Neural crest cell (in vitro differentiated cells): ENCODE measurements around the gene RAB11FIP3. TPM values are rescaled to one million over a fixed set of nuclear protein-coding genes. Genes with fewer than 3 reads are reported as not detected.
"Not testable (repeated sequence)": the region's sequence is repeated elsewhere in the genome, so short reads cannot be mapped to it uniquely, and the experiment has no call there.

Experiments used
- DNase-seq: peaks from one replicate; pipeline ENCODE4 v3.0.0; 2021; ENCODE audit warnings: low read depth, mixed read lengths, low spot score
- H3K27ac Mint-ChIP-seq: one replicate; pipeline ENCODE4 v1.8.0; 2021; ENCODE audit warnings: mild to moderate bottlenecking, mixed read lengths; ENCODE audit not compliant: unreplicated experiment
- H3K27me3 Mint-ChIP-seq: 2 replicates; pipeline ENCODE4 v1.8.0; 2021; ENCODE audit warnings: low read depth, mild to moderate bottlenecking, mixed read lengths
- H3K36me3 Mint-ChIP-seq: 2 replicates; pipeline ENCODE4 v1.8.0; 2021; ENCODE audit warnings: low read depth, mild to moderate bottlenecking, mixed read lengths
- H3K4me1 Mint-ChIP-seq: 2 replicates; pipeline ENCODE4 v1.8.0; 2021; ENCODE audit warnings: mixed read lengths
- H3K4me3 Mint-ChIP-seq: one replicate; pipeline ENCODE4 v1.8.0; 2021; ENCODE audit warnings: mild to moderate bottlenecking, mixed read lengths
- H3K9me3 Mint-ChIP-seq: 2 replicates; pipeline ENCODE4 v1.8.0; 2021; ENCODE audit warnings: mixed read lengths
- total RNA-seq: library from RNA; stranded (reverse); gene quantifications from 2 replicates; pipeline ENCODE4 v1.2.1, GENCODE V29; 2021
- TF ChIP-seq, protein P1 (sequence below): fragments of 200-600 bp; sonication (generic); conservative IDR thresholded peaks from 2 replicates; pipeline ENCODE4 v1.5.0; 2021; ENCODE audit warnings: antibody characterized with exemption, mild to moderate bottlenecking

Gene RAB11FIP3
- total RNA-seq, 1 donor from 2014 or later: 72.2 TPM

DNA sequence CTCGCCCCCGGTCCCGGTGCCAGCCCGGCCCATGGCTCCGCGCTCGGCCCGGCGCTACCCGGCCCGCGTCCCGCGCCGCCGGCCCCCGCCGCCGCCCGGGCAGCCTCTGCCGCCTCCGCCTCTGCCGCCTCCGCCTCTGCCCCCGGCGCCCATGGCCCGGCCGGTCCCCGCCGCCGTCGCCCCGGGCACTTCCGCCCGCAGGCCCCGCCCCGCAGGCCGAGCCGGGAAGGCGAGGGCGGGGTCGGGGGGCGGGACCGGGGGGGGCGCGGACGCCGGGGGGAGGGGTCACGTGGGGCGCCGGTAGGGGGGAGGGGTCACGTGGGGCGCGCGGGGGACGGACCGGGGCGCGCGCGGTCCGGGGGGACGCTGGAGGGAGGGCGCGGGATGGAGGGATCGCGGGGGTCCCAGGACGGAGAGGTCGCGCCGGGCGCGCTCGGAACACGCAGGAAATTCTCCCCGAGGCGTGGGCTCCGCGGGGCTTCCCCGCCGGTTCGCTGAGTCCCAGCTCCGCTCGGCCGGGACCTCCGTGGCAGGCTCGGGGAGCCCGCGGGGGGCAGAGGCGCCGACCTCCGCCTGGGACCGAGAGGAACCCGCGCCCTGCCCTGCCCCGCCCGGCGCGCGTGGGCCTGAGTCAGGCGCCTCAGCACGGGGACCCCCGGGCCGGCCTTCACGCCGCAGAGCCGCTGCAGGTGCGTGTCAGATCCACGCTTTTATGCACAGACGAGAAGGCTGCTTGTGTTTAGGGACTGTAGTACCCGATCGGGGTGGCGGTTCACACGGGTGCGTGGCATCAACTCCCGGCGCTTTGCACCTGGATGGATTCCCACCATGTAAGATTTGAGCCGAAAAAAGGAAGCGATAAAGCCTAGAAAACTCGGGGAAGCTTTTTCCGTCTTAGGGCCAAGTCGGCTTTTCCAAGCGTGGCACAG lies 43.4 kb upstream of the RAB11FIP3 start, which contains the start of gene PGAP6:
PGAP6 (minus strand) TSS at position 190 of the 929 bp plus-strand sequence; CDS start at position 33, 157 bp downstream.
- Mint-ChIP-seq H3K4me3 (peak within 1 kb of the TSS; percentile 82), H3K27ac (no peak within 1 kb of the TSS), H3K36me3 (no peaks in the 10 kb centered on the region), H3K27me3 (peaks cover 14% of the 10 kb centered on the region), H3K4me1 (peaks cover 35% of the 10 kb centered on the region), H3K9me3 (no peaks in the 10 kb centered on the region)
- TF ChIP-seq, protein P1, sequence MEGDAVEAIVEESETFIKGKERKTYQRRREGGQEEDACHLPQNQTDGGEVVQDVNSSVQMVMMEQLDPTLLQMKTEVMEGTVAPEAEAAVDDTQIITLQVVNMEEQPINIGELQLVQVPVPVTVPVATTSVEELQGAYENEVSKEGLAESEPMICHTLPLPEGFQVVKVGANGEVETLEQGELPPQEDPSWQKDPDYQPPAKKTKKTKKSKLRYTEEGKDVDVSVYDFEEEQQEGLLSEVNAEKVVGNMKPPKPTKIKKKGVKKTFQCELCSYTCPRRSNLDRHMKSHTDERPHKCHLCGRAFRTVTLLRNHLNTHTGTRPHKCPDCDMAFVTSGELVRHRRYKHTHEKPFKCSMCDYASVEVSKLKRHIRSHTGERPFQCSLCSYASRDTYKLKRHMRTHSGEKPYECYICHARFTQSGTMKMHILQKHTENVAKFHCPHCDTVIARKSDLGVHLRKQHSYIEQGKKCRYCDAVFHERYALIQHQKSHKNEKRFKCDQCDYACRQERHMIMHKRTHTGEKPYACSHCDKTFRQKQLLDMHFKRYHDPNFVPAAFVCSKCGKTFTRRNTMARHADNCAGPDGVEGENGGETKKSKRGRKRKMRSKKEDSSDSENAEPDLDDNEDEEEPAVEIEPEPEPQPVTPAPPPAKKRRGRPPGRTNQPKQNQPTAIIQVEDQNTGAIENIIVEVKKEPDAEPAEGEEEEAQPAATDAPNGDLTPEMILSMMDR: no peak
- DNase-seq: no peak

DNA sequence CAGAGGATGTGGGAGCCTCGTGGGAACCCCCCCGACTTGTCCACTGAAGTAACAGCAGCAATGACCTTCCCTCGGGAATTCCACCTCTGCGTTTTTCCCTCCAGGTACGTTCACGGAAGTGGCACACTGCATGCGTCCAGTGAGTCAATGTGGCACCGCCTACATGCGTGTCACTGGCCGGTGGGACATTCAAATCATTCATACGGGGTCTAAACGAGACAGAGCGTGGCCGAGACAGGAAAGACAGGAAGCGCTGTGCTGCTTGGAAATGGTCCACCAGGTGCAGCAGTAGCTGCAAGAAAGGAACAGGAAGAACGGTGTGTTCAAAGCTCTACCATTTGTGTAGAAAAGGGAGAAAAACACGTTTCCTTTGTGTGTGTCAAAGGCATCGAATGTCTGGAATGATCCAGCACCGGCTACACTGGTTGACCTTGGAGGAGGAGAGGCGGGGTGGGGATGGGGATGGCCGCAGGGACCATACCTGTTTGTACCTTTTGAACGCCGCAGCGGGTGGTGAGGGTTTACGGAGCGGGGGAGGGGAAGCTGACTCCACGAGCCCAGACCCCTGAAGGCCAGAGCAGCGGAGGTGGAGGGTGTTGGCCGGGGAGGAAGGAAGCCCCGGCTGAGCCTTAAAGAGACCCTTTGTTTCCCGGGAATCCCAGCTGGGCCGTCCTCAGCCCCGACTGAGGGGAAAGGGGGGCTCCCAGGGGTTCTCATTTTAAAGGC lies 42.0 kb upstream of the RAB11FIP3 start:
- Mint-ChIP-seq H3K36me3 (no peaks in the 10 kb centered on the region), H3K27ac (peak overlapping the region; percentile 94), H3K4me1 (peaks cover 46% of the 10 kb centered on the region), H3K9me3 (no peaks in the 10 kb centered on the region), H3K27me3 (peaks cover 18% of the 10 kb centered on the region), H3K4me3 (peak overlapping the region; percentile 82)
- TF ChIP-seq, protein P1: no peak
- no peak for DNase-seq

DNA sequence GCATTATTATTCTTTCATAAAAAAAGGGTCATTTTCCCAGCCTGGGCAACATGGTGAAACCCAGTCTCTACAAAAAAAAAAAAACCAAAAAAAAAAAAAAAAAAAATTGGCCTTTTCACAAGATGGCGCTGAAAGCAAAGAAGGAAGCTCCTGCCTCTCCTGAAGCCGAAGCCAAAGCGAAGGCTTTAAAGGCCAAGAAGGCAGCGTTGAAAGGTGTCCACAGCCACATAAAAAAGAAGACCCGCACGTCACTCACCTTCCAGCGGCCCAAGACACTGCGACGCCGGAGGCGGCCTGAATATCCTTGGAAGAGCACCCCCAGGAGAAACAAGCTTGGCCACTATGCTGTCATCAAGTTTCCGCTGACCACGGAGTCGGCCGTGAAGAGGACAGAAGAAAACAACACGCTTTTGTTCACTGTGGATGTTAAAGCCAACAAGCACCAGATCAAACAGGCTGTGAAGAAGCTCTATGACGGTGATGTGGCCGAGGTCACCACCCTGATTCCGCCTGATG lies 38.8 kb upstream of the RAB11FIP3 start:
- Mint-ChIP-seq H3K27me3 (peaks cover 18% of the 10 kb centered on the region), H3K27ac (peak overlapping the region; percentile 98), H3K4me1 (peaks cover 46% of the 10 kb centered on the region), H3K36me3 (no peaks in the 10 kb centered on the region), H3K4me3 (peak overlapping the region; percentile 81), H3K9me3 (no peaks in the 10 kb centered on the region)
- TF ChIP-seq, protein P1: no peak
- DNase-seq: peak; percentile 36

DNA sequence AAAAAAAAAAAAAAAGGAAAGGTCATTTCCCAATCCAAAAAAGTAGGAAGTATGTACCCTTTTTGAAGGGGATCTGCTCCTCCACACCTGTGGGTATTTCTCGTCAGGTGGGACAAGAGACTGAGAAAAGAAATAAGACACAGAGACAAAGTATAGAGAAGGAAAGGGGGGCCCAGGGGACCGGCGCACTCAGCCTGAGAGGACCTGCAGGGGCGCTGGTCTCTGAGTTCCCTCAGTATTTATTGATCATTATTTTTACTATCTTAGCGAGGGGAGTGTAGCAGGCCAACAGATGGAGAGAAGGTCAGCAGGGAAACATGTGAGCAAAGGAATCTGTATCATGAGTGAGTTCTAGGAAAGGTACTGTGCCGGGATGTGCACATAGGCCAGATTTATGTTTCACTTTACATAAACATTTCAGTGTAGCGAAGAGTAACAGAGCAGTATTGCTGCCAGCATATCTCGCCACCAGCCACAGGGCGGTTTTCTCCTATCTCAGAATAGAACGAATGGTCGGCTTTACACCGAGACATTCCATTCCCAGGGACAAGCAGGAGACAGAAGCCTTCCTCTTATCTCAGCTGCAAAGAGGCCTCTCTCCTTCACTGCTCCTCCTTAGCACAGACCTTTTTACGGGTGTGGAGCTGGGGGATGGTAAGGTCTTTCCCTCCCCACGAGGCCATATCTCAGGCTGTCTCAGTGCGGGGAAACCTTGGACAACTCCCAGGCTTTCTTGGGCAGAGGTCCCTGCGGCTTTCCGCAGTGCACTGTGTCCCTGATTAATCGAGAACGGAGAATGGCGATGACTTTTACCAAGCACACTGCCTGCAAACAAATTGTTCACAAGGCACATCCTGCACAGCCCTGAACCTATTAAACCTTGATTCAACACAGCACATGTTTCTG lies 37.4 kb upstream of the RAB11FIP3 start:
- peak overlapping the region; percentile 78 for H3K4me3 Mint-ChIP-seq
- H3K27me3 Mint-ChIP-seq: peaks cover 11% of the 10 kb centered on the region
- not testable (repeated sequence) for H3K27ac Mint-ChIP-seq, H3K9me3 Mint-ChIP-seq, DNase-seq, H3K36me3 Mint-ChIP-seq
- peaks cover 39% of the 10 kb centered on the region for H3K4me1 Mint-ChIP-seq
- TF ChIP-seq, protein P1: peak; percentile 31
